Suprapubic skin (tissue), 3 donors: ENCODE results near the gene UBA1.

Source experiments
- POLR2AphosphoS5 ChIP-seq, 3 donors: sonication (generic); formaldehyde crosslinking; IDR thresholded peaks; one replicate each; pipeline ENCODE4 v1.6.1; 2017; ENCODE audit warnings: antibody characterized with exemption in 3 of 3
- TF ChIP-seq, protein P1 (sequence below), 2 donors: fragments of 200-600 bp in 1 of 2; fragments of 450-650 bp in 1 of 2; sonication (generic) in 1 of 2; IDR thresholded peaks; one replicate each; pipeline ENCODE4 v1.5.1; 2016 to 2019; ENCODE audit warnings: antibody characterized with exemption in 2 of 2, mild to moderate bottlenecking in 1 of 2, moderate library complexity in 1 of 2

DNA sequence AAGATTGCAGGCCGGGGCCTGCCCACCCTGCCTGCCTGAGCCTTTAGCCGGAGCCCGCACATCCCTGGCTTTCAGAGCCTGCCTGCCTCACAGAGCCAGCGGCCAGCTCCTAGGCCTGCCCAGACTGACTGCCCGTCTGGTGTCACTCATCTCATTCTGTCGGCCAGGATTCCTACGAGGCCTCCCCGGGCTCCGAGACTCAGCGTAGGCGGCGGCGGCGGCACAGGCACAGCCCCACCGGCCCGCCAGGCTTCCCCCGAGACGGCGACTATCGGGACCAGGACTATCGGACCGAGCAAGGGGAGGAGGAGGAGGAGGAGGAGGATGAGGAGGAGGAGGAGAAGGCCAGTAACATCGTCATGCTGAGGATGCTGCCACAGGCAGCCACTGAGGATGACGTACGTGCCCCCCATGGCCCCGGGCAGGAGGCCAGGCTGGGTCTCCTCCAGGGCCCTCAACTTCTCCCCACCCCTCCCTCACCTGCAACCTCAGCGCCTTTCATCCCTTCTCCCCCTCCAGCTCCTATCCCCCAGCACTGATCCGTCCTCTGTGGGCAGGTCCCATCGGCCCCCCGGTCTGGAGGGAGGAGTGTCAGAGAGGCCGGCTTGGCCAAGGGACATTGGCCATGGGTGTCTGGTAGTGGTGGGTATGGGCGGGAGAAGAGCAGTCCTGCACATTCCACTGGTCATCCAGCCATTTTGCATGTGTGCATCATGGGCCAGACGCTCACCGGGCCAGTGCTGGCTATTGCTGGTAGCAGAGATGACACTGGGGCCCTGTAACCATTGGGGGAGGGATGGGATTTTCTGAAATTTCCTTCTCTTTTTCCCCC, 22.6 kb upstream of the UBA1 start:
- TF ChIP-seq, protein P1, sequence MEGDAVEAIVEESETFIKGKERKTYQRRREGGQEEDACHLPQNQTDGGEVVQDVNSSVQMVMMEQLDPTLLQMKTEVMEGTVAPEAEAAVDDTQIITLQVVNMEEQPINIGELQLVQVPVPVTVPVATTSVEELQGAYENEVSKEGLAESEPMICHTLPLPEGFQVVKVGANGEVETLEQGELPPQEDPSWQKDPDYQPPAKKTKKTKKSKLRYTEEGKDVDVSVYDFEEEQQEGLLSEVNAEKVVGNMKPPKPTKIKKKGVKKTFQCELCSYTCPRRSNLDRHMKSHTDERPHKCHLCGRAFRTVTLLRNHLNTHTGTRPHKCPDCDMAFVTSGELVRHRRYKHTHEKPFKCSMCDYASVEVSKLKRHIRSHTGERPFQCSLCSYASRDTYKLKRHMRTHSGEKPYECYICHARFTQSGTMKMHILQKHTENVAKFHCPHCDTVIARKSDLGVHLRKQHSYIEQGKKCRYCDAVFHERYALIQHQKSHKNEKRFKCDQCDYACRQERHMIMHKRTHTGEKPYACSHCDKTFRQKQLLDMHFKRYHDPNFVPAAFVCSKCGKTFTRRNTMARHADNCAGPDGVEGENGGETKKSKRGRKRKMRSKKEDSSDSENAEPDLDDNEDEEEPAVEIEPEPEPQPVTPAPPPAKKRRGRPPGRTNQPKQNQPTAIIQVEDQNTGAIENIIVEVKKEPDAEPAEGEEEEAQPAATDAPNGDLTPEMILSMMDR (IDR thresholded peaks at IDR 0.05): no peak
- TF ChIP-seq POLR2AphosphoS5 (IDR thresholded peaks at IDR 0.05): no peak
